Jurkat, Clone E6-1 (cell line): Measurements from ENCODE around the gene CNOT10. TPM values are rescaled to one million over a fixed set of nuclear protein-coding genes. Genes with fewer than 3 reads are reported as not detected.
A peak's percentile ranks its signal among the peaks of the same experiment; 100 is the strongest.
"Not testable (repeated sequence)": the region's sequence is repeated elsewhere in the genome, so short reads cannot be mapped to it uniquely, and the experiment has no call there.

Source experiments
- DNase-seq: peaks from one replicate; pipeline ENCODE4 v3.0.0-alpha.2; 2011; ENCODE audit warnings: low read depth, low spot score
- H3K4me3 ChIP-seq: 2 replicates; pipeline ENCODE4 v1.5.1; 2011; ENCODE audit warnings: mild to moderate bottlenecking, low read length, control low read depth, moderate library complexity
- polyA plus RNA-seq: library from polyadenylated mRNA; unstranded; fragments of >200 nt; gene quantifications from one replicate; pipeline ENCODE4 v1.2.1, GENCODE V29; 2012; ENCODE audit warnings: missing spikeins; ENCODE audit not compliant: insufficient read length, insufficient read depth

The CNOT10 gene
- 55.4 TPM for polyA plus RNA-seq

GRCh38 chr3:32684800-32685542 is at the start of gene CNOT10:
CNOT10 (plus strand) TSS chr3:32685188; CDS start chr3:32685461, 273 bp downstream.
- peak; percentile 92 for DNase-seq
- H3K4me3 ChIP-seq, result peak within 1 kb of the TSS; percentile 88

- DNase-seq, result no peak
- no peak overlapping the region for H3K4me3 ChIP-seq
These were observed 44.0 kb upstream of the CNOT10 start for GRCh38 chr3:32640939-32641338.

DNA sequence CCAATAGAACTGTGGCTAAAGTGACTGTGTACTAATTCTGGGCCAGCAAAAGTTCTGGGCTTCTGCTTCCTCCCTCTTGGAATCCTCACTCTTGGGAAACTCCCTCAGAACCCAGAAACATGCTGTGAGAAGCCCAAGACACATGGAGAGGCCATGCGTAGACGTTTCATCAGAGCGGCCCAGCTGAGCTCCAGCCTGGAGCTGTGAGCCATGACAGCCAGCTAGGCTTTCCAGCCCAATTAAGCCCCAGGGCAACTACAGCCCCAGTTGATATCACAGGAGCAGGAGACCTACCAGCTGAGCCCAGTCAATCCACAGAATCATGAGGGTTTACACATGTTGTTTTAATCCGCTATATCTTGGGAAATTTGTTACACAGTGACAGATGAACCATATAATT is 43.6 kb upstream of the CNOT10 start:
- H3K4me3 ChIP-seq, result no peak overlapping the region
- no peak for DNase-seq

DNA sequence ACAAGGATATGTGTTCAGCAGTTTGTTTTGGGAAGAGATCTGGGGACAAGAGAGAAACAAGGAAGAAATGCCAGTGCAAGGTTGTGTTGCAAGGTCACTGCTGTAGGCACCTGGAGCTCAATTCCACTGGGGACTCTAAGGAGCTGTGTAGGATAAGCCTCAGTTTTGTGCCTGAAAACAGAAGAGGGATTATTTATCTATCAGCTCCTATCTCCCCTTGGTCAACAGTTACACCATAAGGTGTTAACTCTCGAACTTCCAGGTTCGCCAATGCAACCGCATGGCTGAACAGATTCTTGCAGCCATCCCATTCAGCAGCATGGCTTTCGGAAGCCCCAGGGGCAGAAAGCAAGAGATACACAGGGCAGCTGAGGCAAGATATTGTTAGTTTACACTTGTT is 41.6 kb upstream of the CNOT10 start:
- DNase-seq, result no peak

GRCh38 chr3:32643816-32644215 is 41.2 kb upstream of the CNOT10 start:
- H3K4me3 ChIP-seq, result no peak overlapping the region
- DNase-seq, result no peak

More for the DNA sequence above, 41.6 kb upstream of the CNOT10 start:
- no peak overlapping the region for H3K4me3 ChIP-seq

DNA sequence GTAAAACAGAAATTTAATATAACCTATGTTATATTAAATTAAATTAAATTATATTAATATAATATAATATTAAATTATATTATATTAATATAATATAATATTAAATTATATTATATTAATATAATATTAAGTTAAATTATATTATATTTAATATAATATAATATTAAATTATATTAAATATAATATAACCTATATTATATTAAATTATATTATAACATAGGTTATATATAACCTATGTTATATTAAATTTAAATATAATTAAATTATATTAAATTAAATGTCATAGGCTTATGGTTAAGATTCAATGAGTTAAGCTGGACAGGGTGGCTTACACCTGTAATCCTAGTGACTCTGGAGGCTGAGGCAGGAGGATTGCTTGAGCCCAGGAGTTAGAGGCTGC is 40.6 kb upstream of the CNOT10 start:
- H3K4me3 ChIP-seq, result no peak overlapping the region
- DNase-seq, result no peak

- no peak overlapping the region for H3K4me3 ChIP-seq
- DNase-seq, result no peak
These were observed 38.2 kb upstream of the CNOT10 start for GRCh38 chr3:32646761-32647160.

DNA sequence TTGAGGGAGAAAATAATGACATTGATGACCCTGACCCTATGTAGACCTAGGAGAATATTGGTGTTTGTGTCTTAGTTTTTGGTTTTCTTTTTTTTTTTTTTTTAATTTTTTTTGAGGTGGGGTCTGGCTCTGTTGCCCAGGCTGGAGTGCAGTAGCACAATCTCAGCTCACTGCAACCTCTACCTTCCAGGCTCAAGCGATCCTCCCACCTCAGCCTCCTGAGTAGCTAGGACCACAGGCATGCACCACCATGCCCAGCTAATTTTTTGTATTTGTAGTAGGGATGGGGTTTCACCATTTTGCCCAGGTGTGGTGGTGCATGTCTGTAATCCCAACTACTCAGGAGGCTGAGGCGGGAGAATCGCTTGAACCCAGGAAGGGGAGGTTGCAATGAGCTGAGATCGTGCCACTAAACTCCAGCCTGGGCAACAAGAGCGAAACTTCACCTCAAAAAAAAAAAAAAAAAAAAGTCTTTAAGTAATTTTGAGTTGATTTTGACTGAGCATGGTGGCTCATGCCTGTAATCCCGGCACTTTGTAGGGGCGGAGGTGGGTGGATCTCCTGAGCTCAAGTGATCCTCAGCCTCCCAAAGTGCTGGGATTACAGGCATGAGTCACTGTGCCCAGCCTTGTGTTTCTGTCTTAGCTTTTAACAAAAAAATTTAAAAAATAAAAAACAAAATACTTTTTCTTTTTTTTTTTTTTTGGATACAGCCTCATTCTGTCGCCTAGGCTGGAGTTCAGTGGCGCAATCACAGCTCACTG is 32.5 kb upstream of the CNOT10 start:
- not testable (repeated sequence) for DNase-seq, H3K4me3 ChIP-seq

DNA sequence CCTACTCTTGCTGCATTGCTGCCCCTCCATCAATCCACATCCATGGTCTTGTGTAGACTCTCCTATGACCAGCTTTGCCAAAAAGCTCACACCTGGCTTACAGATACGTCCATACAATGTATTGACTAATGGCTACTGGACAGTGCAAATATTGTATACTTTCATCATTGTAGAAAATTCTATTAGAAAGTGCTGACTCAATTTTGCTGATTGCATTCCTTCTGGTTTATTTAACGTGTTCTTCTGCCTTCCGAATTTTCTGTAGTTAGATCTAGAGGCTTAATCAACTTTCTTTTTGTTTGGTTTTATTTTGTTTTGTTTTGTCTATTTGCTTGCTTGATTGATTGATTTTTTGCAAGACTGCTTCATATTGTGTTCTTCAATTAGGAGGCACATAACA is 29.8 kb upstream of the CNOT10 start:
- no peak for DNase-seq
- H3K4me3 ChIP-seq, result no peak overlapping the region

- no peak for DNase-seq
- H3K4me3 ChIP-seq, result no peak overlapping the region
These were observed 24.4 kb upstream of the CNOT10 start for GRCh38 chr3:32660634-32661033.

DNA sequence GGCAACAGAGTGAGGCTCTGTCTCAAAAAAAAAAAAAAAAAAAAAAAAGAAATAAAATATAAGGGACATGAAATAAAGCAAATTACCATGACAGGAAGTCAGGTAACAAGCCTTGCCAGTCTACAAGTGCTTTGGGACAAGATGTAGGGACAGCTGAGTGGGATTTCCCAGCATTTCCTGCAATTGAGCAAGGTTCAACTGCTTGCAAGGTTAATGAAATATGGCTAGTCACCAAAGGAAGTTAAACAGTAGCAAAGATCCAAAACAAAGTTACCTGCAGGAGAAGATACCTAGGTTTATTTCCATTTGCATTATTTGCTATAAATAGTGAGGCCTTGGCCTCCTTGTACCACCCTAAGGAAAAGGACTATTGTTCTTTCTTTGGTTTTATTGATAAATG is 22.3 kb upstream of the CNOT10 start:
- no peak for DNase-seq
- no peak overlapping the region for H3K4me3 ChIP-seq

DNA sequence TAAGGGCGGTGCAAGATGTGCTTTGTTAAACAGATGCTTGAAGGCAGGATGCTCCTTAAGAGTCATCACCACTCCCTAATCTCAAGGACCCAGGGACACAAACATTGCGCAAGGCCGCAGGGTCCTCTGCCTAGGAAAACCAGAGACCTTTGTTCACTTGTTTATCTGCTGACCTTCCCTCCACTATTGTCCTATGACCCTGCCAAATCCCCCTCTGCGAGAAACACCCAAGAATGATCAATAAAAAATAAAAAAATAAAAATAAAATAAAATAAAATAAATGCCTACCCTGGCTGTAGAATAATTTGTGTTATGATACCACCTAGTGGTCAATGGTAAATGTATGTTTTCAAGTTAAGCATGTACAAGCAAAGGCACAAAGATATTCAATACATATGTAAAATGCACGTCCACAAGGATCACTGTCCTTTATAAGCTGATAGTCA is 20.3 kb upstream of the CNOT10 start:
- H3K4me3 ChIP-seq, result not testable (repeated sequence)
- DNase-seq, result peak; percentile 51

DNA sequence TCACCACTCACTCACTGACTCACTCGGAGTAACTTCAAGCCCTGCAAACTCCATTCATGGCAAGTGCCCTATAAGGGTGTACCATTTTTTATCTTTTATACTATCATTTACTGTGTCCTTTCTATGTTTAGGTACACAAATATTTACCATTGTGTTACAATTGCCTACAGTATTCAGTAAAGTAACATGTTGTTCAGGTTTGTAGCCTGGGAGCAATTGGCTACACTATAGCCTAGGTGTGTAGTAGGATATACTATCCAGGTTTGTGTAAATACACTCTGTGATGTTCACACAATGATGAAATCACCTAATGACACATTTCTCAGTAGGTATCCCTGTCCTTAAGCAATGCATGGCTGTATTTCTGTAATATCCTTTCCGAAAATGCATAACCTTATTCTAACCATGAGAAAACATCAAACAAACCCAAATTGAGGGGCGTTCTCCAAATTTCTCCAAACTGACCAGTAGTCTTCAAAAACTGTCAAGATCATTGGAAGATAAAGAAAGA is 17.9 kb upstream of the CNOT10 start:
- H3K4me3 ChIP-seq, result no peak overlapping the region
- no peak for DNase-seq

GRCh38 chr3:32669226-32669625 is 15.8 kb upstream of the CNOT10 start:
- not testable (repeated sequence) for H3K4me3 ChIP-seq, DNase-seq

- H3K4me3 ChIP-seq, DNase-seq: not testable (repeated sequence)
These were observed 11.3 kb upstream of the CNOT10 start for GRCh38 chr3:32673730-32674129.

DNA sequence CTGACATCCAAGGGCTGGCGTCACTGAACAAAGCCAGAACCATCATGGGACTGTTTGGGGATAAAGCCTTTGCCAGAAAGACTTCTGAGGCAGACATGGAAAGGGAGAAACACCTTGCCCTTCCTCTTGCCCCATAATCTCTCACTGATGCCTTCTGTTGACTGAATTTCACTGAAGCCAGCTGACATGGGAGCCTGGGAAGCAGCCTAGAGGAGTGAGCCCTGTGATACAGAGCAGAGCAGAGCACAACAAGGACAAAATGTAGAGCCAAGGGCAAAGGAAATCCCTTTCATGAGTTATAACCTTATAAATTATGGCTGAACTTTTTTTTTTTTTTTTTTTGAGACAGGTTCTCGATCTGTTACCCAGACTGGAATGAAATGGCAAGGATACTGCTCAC is 9.8 kb upstream of the CNOT10 start:
- no peak overlapping the region for H3K4me3 ChIP-seq
- no peak for DNase-seq

GRCh38 chr3:32675650-32676049 is 9.3 kb upstream of the CNOT10 start:
- DNase-seq, result no peak
- no peak overlapping the region for H3K4me3 ChIP-seq

DNA sequence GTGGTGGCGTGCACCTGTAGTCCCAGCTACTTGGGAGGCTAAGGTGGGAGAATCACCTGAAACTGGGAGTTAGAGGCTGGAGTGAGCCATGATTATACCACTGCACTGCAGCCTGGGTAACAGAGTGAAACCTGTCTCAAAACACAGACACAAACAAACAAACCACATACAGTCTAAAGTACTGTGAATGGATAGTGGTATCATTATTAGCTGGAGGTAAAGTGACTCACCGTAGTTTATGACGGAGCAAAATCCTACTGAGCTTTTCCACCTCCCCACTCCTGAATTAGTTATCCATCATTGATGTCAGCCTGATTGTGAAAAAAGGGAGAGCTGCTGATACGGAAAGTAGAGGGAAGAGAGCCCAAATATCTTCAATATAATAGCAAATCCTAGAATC is 3.2 kb upstream of the CNOT10 start:
- no peak for DNase-seq
- no peak overlapping the region for H3K4me3 ChIP-seq

GRCh38 chr3:32684029-32684799 is 774 bp upstream of the CNOT10 start:
- DNase-seq, result no peak
- H3K4me3 ChIP-seq, result peak overlapping the region; percentile 88
